Spleen (tissue), 7 donors: Measurements from ENCODE around the gene RNASE13.
"Not testable (repeated sequence)": the region's sequence is repeated elsewhere in the genome, so short reads cannot be mapped to it uniquely, and the experiment has no call there.

Experiments
- POLR2A ChIP-seq, 3 donors: fragments of 450-650 bp; IDR thresholded peaks; one replicate each; pipeline ENCODE4 v1.5.1; 2017; ENCODE audit warnings: antibody characterized with exemption in 3 of 3, mild to moderate bottlenecking in 1 of 3
- TF ChIP-seq, protein P1 (sequence below), 11 experiments: fragments of 200-600 bp in 7 of 11; fragments of 450-650 bp in 4 of 11; sonication (generic) in 4 of 11; IDR thresholded peaks in 8 of 11; conservative IDR thresholded peaks in 3 of 11; 1 replicate in 7 of 11; 2 replicates in 4 of 11; pipeline versions ENCODE4 v1.4.0 to v1.8.0; 2016 to 2021; ENCODE audit warnings: antibody characterized with exemption in 11 of 11, inconsistent platforms in 4 of 11, mild to moderate bottlenecking in 1 of 11
- donor health status: DM: no; HTN: no; CAD: no; lungs with moderate emphysema.
- donor health status: DM: no; HTN: no; CAD: no.
- donor health status: DM: no; HTN: no; CAD: no.

- TF ChIP-seq, protein P1, sequence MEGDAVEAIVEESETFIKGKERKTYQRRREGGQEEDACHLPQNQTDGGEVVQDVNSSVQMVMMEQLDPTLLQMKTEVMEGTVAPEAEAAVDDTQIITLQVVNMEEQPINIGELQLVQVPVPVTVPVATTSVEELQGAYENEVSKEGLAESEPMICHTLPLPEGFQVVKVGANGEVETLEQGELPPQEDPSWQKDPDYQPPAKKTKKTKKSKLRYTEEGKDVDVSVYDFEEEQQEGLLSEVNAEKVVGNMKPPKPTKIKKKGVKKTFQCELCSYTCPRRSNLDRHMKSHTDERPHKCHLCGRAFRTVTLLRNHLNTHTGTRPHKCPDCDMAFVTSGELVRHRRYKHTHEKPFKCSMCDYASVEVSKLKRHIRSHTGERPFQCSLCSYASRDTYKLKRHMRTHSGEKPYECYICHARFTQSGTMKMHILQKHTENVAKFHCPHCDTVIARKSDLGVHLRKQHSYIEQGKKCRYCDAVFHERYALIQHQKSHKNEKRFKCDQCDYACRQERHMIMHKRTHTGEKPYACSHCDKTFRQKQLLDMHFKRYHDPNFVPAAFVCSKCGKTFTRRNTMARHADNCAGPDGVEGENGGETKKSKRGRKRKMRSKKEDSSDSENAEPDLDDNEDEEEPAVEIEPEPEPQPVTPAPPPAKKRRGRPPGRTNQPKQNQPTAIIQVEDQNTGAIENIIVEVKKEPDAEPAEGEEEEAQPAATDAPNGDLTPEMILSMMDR (IDR thresholded peaks at IDR 0.05 in 8 of 11, conservative IDR thresholded peaks at IDR 0.05 in 3 of 11), result not testable (repeated sequence)
- TF ChIP-seq POLR2A (IDR thresholded peaks at IDR 0.05), result not testable (repeated sequence)
Observed at GRCh38 chr14:20985650-20986049, 49.0 kb downstream of the RNASE13 start.
